DMS153 treated with DMSO at 0.1 percent for 48 hours (cell line): ENCODE measurements around the gene SORD.
"Not testable (repeated sequence)": the region's sequence is repeated elsewhere in the genome, so short reads cannot be mapped to it uniquely, and the experiment has no call there.

Experiments
- DNase-seq: peaks from one replicate; lab custom pipeline; 2025; ENCODE audit not compliant: unreplicated experiment; lab: John Stamatoyannopoulos, UW

Gene SORD

DNA sequence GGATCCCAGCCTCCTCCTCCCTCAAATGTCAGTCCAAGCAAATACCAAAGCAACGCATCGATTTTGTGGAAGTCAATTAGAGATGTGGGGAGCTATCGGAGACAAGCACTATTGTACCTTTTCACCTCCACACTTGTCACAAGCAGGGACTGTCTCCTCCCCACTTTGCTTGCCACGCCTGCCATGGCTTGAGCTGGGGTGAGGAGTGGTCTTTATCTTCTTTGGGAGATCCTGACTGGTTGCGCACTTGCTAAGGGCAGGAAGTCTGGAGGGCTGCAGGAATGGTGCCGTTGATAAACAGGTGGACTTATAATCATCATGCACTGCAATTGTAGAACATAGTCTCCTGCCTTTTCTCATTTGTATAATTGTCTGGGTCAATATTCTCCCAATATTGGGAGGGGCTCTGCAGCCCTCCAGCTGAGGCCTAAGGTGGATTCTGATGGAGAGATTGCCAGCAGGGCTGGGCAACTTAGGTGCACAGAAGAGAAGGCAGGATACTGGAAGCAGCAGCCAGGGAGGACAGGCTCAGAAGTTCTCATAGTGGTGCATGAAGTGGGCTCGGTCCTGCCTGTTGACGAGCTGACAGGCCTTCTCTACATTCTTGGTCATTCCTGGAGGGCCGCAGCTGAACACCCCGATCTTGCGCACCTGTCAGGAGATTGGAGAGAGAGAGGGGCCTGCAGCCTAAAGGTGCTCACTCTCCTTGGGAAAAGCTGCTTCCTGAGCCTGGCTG lies 70.8 kb downstream of the SORD start:
- DNase-seq: no peak

DNA sequence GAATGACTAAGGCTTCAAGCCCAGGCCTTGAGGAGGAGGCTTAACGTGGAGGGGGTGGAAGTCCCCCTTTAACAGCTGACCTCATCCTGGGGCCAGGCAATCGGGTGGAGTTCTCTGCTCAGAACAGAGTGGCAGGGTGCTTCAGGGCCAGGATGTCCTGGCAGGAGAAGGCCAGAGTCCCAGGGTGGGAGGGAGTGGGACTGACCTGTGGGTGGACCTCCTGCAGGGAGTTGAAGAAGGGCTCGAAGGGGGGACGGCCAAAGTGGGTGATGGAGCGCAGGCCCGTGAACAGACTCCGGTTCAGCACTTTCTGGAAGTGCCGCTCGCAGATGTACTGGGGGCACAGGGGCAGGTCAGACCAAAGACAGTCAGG lies 71.3 kb downstream of the SORD start:
- DNase-seq: no peak

DNA sequence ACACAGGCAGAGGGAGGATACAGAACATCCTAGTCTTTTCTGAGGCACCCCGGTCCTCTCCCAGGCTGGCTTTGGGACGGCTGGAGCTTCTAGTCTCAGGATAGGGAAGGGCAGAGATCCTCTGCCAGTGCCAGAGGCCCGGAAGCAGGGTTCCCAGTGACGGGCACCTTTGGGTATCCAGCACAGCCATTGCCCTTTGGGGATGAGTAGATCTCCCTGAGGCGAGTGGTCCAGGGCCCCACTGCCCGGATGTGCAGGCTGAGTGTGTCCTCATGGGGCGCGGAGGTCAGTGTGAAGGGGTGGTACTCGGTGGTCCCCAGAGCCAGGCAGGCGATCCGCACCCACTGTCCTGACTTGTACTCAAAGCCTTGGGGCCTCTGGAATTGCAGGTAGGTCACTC lies 72.7 kb downstream of the SORD start:
- no peak for DNase-seq

DNA sequence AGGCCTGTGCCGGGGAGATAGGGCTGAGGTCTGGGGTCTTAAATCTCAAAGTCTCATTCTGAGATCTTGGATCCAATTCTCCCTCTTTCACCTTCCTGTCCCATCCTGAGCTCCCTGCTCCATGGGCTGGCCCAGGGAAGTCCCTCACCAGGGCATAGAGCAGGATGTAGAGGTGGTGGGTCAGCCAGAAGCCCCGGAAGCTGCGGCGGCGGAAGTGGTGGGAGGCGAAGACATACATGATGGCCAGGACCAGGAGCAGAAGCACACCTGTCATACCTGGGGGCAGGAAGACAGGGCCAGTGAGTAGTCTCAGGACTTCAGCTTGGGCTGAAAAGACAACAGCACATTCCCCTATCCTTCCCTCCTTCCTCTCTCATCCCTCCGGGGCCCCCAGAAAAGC lies 74.5 kb downstream of the SORD start:
- DNase-seq: no peak

DNA sequence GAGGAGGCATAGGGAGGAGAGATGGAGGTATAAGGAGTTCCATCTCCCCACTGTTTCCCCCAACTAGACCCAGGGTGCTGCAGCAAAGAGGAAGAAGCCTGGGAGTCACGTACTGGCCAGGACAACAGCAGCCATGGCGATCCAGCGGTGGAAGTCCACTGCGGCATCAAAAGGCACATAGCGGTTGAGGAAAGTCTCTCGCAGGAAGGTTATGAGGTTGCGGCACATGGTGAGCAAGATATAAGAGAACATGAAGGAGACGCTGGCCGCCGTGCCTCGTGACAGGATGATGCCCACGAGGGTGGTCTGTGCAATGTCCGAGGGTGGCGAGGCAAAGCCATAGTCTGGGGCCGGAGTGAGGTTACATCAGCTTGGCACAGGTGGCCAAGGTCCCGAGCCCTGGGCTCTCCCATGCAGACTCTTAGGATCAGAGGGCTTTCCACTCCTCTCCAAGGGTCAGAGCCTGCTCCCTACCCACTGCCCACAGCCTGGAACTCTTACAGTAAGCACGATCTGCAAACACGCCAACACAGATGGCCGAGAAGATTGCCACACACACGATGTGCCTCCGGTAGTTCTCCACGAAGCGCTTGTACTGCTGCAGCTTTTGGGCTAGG lies 76.7 kb downstream of the SORD start:
- DNase-seq: no peak

DNA sequence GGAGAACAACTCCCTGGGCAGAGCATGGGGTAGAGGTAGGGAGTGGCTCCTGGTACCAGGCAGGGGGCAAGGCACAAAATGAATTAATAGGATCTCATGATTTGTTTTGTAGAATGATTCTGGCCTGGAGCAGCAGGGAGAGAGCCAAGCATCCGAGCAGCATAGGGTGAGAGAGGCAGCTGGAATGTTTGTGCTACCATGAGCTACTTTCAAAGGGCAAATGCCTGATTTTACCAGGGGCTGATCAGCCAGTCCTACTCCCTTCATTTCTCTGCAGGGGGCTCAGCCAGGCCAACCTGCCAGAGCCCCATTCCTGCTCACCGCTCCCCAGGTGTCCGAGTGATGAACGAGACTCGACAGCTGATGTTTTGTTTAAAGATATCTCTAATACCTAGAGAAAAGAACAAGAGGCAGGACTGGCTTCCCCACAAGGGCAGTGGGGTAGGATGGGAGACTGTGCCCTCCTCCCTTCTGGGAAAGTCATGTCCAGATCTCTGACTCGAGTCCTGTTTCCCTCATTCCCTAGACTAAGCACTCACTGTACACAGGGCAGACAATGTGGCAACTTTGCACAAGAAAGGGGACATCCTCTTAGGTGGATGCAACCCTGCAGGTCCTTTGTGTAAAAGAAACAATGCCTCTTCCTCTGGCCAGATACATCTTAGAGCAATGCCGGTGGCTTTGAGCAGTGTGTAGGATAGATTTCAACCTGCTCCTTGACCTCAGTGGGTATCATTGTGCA lies 78.1 kb downstream of the SORD start:
- DNase-seq: no peak

DNA sequence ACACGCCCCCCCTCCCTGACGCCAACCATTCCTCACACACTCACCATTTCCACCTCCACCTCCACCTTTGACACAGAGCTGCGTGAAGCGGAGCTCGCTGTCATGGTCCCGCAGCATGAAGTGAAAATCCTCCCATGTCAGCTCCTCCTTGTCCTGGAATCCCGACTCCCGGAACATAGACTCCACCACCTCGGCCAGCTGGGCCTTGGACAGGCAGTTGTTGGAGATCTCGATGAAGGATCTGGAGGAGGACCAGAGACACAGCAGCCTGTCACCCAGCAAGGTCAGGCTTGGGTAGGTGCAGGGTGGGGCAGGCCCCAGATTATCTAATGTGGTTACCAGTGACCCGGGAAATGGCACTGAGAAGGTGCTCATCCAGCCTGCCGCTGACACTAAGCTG lies 78.8 kb downstream of the SORD start:
- no peak for DNase-seq

DNA sequence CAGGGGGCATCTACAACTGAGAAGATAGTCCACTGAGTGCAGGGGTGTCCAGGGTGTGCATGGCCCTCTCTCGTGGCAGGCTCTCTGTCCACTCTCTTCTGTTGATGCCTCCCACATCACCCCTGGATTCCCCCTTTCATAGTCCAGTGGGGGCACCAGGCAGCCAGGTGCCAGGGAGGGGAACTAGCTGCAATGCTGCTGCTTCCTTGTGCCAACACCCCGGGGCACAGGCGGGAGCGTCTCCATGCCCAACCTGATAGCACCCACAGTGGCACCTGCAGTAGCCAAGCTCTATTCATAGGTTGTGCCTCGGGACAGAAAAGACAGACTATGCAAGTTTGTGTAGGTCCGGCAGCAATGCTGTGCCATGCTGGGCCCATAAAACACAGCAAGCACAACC lies 79.2 kb downstream of the SORD start:
- DNase-seq: no peak

DNA sequence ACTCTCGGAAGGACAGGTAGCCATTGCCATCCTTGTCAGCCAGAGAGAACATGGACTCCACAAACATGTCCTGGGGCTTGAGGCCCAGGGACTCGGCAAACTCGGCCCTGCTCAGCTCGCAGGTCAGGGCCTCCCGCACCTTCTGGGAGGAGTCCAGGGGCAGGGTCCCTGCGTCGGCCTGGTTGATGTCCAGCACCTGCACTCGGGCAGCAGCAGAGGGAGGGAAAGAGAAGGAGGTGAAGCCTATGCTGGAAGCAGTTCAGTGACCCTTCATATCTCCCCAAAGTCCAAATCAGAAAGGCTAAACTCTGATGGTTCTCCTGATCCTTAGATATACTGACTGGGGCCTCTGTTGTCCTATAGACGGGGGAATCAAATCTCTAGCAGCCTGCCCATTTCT lies 81.2 kb downstream of the SORD start:
- DNase-seq: not testable (repeated sequence)

DNA sequence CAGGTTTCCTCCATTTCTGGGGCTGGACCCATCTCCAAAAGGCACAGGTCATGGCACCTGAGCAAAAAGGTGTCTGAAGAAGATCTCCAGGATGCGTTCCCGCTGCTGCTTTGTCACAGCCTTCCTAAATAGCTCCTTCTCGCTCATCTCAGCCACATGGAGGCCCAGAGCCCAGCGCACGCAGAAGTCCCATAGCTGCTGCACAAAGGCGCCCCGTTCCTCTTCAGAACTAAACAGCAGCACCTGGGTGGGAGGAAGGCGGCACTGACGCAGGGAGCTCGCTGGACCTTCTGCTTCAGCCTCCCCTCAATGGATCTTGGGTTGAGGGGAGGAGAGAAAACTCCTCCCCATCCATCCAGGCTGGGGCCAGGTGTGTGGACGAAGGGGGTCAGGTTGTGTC lies 82.6 kb downstream of the SORD start:
- no peak for DNase-seq

DNA sequence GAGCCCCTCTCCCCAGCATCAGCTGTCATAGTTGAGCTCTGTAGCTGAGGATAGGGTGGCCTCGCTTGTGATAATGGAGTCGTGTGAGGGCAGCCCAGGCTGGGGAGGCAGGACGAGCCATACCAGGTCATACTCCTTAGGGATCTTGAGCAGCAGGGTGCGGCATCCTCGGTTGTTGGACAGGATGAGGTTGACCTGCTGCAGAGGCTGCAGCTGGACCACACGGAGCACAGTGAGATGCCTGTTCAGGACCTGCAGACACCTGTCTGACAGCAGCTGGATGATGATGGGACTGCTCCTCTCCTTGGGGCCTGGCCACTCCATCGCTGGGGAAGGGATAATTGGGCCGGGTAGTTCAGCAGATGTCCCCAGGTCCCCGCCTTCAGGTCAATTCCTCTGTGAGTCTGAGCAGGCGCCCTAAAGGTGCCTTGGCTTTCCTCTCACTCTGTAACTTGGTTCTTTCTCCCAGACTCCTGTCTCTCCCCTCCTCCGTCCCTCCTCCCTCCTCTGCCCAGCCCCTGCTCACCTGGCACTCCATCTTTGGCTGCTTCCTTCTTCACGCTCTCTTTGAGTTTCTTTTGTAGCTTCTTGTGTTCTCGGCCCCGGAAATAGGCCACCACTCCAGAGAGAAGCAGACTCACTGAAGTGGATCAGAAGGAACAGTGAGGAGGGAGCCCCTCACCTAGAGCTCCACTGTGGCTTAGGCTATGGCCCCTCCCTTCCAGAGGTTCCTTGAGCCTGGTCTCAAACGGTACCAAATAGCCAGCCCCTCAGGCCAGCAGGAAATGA lies 83.2 kb downstream of the SORD start:
- DNase-seq: no peak

DNA sequence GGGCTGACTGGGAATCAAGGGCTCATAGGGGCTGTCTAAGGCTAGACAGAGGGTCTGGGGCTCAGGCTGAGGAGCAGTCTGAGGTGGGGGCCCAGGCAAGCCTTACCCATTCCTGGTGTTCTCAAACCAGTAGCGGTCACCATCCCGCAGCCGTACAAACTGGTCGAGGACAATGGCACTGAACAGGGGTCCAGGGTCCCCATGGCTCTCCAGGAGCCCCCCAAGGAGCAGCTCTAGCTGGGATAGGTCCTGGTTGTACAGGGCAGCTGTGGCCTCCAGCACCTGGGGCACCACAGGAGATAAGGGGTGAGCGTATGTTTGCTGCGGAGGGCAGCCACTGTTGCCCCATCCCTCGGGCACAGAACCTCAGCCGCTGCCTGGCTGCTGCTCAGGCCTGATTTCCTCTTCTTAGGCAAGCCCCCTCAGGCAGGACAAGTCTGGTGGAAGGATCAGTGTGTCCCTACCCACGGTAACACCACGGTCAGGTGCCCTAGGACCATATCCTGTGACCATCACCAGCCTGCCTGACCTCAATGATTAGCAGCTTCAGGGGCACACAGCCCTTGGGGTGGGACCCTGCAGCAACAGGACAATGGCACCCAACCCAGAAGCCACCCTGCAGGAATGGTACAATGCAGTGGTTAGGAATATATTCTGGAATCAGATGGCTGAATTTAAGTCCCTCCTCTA lies 85.1 kb downstream of the SORD start:
- no peak for DNase-seq

DNA sequence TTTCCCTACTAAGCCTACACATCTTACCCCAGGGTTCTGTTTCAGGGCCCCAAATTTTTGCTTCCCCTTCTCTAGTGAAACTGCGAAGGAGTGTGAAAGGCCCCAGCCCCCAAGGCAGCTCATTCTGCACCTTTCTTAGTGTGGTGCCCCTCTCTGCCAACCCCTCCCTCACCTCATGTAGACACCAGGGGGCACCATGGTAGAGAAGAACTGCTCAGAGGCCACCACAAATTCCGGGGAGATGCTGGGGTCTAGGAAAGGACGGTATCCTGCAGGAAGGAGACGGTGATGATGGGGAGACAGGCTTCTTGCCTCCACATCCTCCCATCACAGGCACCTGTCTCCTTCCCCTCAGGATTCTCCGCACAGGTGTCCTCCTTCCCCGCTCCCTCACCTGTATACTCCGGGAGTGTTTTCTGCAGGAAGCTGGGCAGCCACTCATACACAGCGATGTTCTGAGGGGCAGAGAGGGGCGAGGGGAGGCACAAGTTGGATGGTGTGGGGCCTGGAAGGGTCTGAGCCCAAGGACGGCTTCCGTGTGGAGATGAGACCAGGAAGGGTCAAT lies 87.3 kb downstream of the SORD start:
- DNase-seq: no peak

DNA sequence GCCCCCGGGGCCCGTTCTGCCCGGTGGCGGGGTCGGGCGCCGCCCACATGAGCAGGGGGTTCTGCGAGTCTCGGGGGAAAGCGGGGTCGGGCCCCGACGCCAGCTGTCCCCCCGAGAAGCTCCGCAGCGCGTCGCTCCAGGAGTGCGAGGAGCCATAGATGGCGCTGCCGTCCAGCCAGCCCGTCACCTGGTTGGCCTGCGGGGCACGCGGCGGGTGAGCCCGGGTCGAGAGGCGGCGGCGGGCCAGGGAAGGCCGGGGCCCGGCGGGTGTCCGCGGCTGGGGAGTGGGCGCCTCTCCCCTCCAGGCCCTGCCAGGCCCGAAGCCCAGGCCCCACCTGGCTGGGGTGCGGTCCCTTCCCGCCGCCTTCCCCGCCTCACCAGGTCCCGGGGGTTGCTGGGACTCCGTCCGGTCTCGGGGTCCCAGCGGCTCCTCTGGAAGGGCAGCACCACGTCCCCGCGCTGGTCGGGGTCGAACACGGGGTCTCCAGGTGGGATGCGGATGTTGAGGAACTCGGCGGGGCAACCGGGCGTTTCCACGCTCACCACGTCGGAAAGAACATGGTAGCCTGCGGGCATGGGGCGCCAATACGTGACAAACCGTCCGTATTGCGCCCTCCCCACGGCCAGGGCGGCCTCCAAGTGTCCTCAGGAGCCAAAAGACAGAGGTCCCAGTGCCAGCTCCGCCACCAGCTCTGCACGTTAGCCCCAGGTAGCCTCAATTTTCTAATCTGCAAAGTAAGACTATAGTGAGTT lies 88.6 kb downstream of the SORD start:
- no peak for DNase-seq

DNA sequence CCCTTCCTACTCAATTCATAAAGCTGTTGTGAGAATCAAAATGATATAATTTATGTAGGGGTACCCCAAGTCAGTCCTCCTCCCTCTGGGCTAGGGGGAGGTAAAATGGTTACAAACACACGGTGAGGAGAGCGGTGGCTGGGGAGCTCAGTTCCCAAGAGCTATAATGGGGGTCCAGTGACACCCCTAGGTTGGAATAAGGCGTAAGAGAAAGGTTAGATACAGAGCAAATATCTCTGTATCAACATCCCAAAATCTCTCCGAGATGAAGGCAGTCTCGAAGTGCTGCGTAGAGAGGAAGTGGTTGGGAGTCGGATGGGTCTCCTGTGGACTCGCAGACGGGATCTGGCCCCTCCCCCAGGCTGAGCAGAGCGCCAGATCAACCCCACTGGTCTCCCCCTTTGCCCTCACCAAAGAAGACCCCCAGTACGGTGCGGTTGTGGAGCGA lies 89.2 kb downstream of the SORD start:
- no peak for DNase-seq

DNA sequence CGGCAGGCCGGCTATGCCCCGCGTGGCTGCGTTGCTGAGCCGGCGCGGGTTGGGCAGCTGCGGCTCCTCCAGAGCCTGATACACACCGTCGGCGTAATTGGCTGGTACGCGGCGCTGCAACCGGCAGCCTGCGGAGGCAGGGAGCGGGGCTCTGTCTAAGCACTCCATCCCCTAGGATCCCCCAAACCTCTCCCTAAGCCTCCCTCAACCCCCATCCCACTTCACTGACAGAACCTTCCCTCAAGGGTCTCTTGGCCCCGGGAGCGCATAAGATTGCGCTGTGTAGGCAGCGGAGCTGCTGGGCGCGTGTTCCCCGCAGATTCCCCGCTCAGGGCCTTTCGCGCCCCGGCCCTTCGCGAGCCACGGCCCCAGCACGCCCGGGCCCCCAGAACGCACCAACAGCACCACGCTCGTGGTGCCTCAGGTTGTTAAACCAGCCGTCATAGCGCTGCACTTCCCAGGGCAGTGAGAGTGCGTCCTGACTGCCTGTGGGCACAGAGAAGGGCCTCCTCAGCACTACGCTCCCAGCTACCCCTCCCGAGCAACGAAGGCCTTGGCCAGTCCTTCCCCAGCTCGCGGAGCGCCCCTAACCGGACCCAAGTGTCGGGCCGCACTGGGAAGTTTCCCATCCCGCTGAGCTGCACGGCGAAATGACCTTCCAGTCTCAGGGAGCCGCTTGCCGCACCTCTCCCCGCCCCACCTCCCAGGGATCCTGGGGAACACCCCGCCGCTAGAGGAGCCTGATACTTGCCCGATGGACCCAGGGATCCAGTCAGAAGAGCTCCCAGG lies 89.8 kb downstream of the SORD start:
- DNase-seq: no peak

DNA sequence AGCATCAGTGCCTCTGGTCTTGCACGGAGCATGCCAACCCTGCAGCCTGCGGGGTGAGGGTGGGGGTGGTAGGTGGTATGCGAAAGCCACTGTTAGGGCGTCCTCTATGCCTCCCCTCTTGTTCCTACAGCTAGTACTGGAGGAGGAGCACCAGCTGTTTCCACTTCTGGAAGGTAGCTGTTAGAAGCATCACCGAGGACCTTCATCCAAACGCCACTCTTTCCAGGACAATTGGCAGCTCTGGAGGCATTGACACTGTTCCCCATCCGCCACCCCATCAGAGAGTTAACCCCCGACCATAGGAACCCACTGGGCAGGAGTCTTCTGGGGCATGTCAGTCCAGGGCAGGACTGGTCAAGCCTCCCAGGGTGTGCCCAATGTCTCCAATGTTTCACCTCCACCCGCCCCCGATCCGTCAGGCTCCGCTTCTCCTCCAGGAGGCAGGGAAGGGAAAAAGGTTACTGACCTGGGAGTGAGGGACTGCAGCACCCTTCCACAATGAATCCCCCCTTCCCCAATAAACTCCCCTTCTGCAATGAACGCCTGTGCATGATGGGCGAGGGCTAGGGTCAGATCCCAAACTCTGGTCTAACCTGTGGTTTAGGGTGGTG lies 90.5 kb downstream of the SORD start:
- no peak for DNase-seq

DNA sequence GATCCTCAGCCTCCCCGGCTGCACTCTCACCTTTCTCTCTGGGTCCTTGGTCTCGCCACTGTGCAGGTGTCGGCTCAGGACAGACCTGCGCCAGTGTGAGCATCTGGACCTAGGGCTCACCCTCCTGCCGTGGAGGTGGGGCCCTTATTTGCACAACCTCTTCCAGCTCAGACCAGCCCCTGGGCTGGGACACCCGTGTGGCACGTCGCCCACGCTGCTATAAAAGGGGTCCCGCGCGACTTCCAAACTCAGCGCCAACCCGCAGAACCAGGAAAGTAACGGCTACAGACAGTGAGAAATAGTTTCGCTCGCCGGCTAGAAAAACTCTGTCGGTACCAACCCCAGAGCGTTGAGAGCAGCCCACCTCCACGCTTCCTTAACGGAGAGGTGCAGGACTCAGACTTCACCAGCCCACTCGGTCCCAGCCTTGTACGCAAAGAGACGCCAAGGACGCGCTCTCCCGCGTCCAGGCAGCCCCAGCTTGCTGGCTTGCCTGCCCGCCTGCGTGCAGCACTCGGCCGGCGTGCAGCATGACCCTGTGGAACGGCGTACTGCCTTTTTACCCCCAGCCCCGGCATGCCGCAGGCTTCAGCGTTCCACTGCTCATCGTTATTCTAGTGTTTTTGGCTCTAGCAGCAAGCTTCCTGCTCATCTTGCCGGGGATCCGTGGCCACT lies 91.2 kb downstream of the SORD start, which contains the start of the genes DUOX2 and DUOXA2:
DUOX2 (minus strand) TSS at position 97 of the 675 bp plus-strand sequence. CDS start 761 bp downstream, outside the sequence.
DUOXA2 (plus strand) TSS at position 251 of the 675 bp plus-strand sequence; CDS start at position 531, 280 bp downstream.
- DNase-seq: no peak
